Hepatic stellate cell (primary cell): ENCODE measurements around the gene YJEFN3.

ENCODE experiments used
- DNase-seq: peaks from one replicate; pipeline ENCODE4 v3.0.0; 2011; ENCODE audit warnings: low spot score

YJEFN3 gene

GRCh38 chr19:19528721-19529490 is at the start of gene YJEFN3:
Gene YJEFN3 (plus strand): TSS chr19:19528911. CDS start chr19:19528933, 22 bp downstream.
- peak; percentile 84 for DNase-seq

DNA sequence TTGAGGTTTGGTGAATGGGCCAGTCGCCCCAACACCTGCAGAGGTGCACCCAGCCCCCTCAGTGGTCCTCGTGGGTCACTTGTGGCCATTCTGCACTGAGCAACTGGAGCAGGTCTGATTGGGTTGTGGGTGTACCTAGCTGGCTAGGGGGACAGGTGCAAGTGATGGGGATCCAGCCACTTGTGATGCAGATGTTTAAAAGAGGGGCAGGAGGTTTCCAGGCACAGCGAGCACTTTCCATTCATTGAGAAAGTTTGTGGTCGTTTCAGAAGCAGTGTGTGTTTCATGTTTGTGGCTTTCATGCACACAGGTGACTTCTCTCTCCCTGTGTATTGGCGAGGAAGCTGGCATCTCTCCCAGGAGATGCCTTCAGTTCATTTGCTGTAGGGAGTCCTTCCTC is 48.0 kb upstream of the YJEFN3 start:
- DNase-seq: no peak

GRCh38 chr19:19482809-19483596 is 45.7 kb upstream of the YJEFN3 start:
- no peak for DNase-seq

DNA sequence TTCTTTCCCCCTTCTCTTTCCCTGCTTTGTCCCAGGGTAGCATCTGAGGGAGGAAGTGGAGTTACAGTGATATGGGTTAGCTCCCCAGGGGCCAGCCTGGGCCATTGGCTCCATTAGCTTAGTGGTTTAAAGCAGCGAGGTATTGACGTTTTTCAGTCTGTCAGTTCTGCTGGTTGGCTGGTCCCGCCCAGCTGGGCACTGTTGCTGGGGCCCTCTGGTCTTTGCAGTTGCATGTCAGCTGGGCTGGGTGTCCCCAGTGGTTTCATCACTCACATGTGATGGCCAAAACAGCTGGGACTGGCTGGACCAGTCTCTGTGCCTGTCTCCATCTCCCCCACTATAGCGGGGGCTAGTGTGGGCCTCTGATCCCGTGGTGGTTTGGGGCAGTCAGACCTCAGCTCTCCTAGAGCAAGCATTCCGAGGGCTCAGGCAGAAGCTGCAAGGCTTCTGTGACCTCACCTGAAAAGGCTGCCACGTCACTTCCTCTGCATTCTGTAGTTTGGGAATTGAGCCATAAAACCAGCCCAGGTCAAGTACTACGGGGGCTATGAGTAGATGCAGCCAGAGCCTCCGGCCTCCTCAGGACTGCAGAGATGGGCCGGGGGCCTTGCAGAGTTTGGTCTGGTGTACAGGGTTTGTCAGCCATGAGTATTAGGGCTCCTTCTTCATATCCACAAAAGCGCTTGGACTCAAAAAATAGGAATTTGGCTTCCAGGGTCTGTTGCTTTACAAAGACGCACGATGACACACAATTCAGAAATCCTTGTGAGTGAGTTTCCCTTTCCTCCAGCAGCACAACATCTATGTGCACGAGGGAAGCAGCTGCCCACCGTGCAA is 43.3 kb upstream of the YJEFN3 start:
- peak; percentile 77 for DNase-seq

DNA sequence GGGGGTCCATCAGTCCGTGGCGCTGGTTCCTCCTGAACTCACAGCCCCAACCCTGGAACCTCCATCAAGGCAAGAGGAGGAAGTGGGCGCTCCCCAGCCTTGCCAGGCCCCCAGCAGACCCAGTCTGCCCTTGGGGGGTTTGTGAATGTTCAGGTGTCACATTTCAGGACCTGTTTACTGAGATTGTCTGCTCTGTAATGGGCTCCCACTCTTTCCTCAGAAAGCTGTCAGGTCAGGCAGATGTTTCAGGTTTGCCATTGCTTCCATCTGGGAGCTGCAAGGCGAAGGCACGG is 42.8 kb upstream of the YJEFN3 start:
- DNase-seq: no peak

DNA sequence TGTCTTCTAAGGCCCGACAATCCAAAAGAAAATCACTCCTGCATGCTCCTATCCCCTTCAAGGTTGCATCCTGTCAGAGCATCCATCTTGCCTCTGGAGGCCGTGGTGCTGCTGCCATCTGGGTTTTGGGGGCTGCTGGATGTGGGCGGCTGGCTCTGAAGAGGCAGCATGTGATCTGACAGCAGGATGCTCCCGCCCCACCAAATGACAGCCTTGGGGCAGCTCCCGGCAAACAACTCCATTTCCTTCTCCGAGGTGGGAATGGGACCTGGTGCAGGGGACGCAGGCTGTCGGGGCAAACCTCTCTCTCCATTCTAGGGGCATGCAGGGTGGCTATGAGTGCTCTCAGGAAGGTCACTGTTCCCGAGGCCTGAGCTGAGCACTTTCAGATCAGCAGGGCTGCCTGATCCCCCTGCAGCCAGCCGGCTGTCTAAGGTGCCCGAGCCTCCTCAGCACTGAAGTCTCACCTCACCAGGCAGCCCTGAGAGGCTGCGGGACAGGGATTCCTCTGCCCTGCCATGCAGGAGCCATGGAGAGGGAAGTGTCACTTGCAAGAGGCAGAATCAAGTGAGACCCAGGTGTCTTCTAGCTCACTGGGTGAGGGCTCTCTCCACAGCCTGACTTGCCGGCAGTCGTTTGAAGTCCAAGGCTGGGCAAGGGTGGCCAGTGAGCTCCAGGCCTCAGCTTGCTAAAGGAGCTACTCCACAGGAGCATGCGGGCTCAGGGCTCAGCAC is 42.2 kb upstream of the YJEFN3 start:
- no peak for DNase-seq

GRCh38 chr19:19487077-19487949 is 41.4 kb upstream of the YJEFN3 start:
- DNase-seq: no peak

DNA sequence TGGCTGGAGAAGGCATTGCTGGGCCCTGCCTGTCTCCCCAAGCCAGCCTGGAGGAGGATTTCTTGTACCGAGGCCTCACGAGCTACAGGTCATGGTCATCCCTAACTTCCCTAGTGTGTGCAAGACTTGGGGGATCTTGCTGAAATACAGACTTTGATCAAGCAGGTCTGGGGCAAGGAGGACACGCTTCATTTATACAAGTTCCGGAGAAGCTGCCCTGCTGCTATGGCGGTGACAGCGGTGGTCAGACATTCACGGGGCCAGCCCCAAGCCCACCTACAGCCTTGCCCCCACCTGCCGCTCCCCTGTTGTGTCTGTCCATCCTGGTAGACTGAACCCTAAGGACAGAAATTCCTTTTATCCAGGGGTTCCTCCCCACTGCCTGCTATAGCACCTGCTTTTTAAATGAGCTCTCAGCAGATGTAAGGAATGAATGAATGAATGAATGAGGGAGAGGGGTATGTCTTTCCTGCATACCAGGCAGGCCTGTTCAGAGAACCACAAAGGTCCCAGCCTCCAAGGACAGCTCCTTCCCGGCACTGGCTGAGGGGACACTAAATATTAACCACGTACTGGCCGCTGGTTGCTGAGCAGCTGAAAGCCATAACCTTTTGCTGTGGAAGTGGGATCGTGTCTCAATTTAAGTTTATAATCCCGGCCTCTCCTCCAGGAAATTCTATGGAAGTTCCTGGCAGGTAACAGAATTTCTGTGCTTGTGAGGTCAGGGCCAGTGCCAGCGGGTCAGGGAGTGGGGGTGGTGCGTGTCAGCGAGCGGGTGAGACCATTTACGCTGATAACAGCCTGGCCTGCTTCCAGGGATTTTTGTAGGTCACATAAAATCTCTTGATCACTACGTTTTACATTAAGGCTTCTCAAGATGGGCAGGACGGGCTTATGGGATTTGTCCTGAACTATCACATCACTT is 40.5 kb upstream of the YJEFN3 start:
- DNase-seq: no peak

DNA sequence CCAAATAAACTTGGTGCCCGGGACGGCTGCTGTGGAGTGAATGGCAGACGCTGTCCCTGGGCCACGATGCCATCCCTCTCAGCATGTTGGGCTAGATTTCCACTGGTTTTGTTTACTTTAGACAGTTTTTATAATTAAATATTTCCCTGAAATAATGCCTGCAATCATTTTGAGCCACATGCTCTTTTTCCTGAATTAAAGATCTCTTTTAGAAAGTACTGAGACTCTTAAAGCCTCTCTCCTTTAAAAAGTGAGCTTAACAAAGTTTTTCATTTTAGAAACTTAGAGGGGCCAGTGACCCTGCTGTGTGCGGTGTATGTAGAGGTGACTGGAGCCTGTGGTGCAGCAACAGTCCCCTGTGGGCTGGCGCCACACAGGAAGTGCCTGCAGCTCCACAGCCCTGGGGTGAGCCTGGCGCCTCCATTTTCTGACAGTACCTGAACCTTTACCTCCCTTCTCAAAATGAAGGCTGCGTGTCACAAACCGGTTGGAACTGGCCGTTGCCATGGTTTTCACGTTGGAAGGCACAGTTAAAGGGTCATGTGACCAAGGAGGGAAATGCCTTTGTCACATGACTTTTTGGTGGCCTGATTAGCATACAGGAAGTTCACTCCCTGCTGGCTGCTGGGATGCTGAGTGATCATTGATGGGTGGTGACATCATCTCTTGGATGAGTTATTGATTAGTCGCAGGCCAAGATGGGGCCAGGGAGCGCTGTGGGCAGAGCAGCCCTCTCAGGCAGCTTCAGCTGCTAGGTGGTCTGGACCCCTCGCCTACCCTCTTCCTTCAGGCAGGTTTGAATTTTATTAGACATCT is 39.6 kb upstream of the YJEFN3 start:
- peak; percentile 96 for DNase-seq

DNA sequence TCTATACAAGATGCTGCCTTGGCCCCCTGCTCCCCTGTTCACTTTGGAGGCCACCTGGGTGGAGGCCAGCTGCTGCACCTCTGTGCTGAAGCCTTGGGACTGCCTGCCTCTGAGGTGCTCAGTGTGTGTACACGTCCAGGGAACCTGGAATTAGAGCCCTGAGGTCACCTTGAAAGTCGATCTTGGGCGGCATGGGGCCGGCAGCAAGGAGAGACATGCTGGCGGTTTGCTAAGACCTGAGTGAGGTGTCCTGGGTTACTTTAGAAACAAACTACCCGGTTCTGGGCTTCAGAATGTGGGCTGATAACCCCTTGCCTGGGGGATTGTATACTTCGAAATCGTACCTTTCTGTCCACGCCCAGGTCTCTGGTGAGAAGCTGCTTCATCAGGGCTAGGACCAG is 38.9 kb upstream of the YJEFN3 start:
- no peak for DNase-seq

GRCh38 chr19:19490214-19490968 is 38.3 kb upstream of the YJEFN3 start:
- peak; percentile 89 for DNase-seq

GRCh38 chr19:19491321-19492025 is 37.2 kb upstream of the YJEFN3 start:
- no peak for DNase-seq

DNA sequence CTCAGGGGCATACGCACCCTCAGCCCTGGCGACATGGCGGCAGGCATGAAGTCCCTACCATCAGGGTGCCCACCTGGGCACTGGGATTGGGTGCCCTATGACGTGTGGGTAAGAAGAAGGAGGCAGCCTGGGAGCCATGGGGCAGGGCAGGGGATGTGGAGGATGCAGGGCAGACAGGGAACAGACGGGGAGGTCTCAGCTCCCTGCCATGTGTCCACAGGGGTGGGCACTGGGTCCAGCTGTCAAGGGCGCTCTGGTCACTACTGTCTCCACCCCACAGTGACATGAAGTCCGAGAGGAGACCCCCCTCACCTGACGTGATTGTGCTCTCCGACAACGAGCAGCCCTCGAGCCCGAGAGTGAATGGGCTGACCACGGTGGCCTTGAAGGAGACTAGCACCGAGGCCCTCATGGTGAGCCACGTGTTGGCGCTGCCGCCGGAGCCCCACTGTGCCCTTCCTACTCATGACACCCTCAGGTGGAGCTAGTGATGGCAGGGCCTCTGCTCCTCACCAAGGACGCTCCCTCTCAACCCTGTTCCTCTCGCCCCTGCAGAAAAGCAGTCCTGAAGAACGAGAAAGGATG is 36.6 kb upstream of the YJEFN3 start:
- no peak for DNase-seq

GRCh38 chr19:19493841-19494546 is 34.7 kb upstream of the YJEFN3 start:
- no peak for DNase-seq

GRCh38 chr19:19495614-19496603 is 32.8 kb upstream of the YJEFN3 start:
- no peak for DNase-seq
